Measurements from ENCODE around the gene IL36A.

DNA sequence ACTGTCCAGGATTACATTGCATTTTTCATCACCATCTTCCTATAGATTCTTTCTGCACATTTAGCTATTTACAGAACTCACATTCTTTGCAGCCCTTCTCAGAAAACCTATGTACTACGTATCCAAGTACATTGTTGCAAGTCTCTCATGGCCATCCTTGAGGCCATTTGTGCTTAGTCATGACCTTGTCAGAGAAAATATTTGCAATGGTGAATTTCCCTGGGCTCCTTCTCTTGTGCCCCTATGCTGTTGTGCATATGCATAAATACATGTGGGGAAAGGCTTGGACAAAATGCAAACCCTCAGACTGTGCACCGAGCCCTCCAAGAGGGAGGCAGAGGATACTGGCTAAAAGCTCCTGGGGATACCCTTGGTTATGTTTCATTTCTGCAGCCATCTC is 19.5 kb downstream of the IL36A start:
- no peak for TF ChIP-seq ZNF19 (tag by site-specific recombination; IDR thresholded peaks at IDR 0.05; ENCODE audit: low read depth)
- TF ChIP-seq, protein P1, sequence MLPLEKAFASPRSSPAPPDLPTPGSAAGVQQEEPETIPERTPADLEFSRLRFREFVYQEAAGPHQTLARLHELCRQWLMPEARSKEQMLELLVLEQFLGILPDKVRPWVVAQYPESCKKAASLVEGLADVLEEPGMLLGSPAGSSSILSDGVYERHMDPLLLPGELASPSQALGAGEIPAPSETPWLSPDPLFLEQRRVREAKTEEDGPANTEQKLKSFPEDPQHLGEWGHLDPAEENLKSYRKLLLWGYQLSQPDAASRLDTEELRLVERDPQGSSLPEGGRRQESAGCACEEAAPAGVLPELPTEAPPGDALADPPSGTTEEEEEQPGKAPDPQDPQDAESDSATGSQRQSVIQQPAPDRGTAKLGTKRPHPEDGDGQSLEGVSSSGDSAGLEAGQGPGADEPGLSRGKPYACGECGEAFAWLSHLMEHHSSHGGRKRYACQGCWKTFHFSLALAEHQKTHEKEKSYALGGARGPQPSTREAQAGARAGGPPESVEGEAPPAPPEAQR (tag by site-specific recombination; IDR thresholded peaks at IDR 0.05), result no peak
- no peak for TF ChIP-seq ZNF121 (tag by site-specific recombination; IDR thresholded peaks at IDR 0.05)
- TF ChIP-seq ZNF202 (tag by site-specific recombination; IDR thresholded peaks at IDR 0.05; ENCODE audit: borderline replicate concordance), result no peak
- no peak for TF ChIP-seq ZNF169 (tag by site-specific recombination; IDR thresholded peaks at IDR 0.05)
- no peak for TF ChIP-seq ZEB2 (tag by site-specific recombination; IDR thresholded peaks at IDR 0.05)
